Renal cortex interstitium (tissue), 11 donors: ENCODE data around the gene FFAR2. TPM values are rescaled to one million over a fixed set of nuclear protein-coding genes. Genes with fewer than 3 reads are reported as not detected.
"Not testable (repeated sequence)": the region's sequence is repeated elsewhere in the genome, so short reads cannot be mapped to it uniquely, and the experiment has no call there.

ENCODE experiments used
- DNase-seq, 11 donors: peaks; one replicate each; pipeline ENCODE4 v3.0.0-alpha.2; 2013; ENCODE audit warnings: low read depth in 9 of 11, low spot score in 4 of 11; ENCODE audit errors: extremely low read depth in 1 of 11
- polyA plus RNA-seq, 3 donors: library from polyadenylated mRNA; unstranded; fragments of 120-200 nt; gene quantifications; one replicate each; pipeline ENCODE4 v1.2.1, GENCODE V29; 2013; ENCODE audit not compliant: insufficient read length in 3 of 3

The FFAR2 gene
- polyA plus RNA-seq, 3 donors: 0.32 to 0.84 (median 0.55) TPM

DNA sequence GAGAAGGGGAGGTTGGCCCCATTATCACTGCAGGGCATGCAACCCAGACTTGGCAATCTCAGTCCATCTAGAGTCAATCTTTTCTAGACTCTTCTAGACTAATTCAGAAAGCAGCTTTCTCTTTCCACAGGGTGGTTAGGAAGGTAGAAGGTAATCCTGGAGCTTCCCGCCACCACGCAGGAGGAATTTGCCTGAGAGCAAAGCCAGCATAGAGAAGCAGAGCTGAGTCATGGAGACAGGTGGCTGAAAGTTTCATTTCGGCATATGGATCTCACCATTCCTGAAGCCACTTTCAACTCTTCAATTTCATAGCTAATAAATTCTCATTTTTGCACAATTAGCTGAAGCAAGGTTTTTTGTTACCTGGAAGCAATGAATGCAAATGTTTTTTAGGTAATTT, 29.0 kb upstream of the FFAR2 start:
- DNase-seq: no peak

DNA sequence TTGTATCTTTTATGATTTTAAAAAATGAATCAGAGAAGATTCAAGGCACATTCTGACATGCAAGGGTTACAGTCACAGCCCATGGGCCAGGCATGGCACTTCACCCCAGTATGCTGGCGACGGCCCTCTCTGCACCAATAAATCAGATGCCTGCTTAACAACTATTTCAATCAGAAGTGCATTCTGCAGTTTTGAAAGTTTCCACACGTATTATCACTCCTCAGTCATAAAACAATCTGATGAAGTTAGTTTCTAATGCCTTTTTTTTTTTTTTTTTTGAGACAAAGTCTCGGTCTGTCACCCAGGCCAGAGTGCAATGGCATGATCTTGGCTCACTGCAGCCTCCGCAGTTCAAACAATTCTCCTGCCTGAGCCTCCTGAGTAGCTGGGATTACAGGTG, 28.3 kb upstream of the FFAR2 start:
- no peak for DNase-seq

DNA sequence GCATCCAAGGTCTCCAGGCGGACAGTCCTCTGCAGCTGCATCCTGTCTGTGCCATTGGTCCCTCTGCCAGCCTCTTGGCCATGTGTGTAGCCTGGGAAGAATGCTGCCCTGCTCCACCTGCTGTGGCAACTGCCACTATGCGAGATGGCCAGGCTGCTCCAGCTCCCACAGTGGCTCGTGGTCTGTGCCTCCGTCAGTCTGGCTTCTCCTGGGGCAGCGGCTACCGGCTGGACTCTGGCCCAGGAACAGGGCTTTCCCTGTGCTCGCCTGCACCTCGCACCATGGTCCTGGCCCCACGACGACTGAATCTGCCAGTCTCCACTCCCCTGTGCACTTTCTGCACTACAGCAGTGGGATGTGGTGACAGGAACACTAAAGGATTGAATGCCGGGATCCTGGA, 26.7 kb upstream of the FFAR2 start:
- no peak for DNase-seq

DNA sequence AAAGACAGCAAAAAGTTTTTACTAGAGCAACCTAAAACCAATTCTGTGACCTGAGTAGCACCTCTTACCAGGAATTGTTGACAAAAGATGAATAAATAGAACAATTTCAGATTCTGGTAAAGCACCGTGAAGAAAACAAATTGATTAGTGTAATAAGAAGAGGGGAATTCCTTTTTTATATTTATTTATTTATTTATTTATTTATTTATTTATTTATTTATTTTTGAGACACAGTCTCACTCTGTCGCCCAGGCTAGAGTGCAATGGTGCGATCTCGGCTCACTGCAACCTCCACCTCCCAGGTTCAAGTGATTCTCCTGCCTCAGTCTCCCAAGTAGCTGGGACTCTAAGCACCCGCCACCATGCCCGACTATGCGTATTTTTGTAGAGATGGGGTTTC, 24.7 kb upstream of the FFAR2 start:
- not testable (repeated sequence) for DNase-seq

DNA sequence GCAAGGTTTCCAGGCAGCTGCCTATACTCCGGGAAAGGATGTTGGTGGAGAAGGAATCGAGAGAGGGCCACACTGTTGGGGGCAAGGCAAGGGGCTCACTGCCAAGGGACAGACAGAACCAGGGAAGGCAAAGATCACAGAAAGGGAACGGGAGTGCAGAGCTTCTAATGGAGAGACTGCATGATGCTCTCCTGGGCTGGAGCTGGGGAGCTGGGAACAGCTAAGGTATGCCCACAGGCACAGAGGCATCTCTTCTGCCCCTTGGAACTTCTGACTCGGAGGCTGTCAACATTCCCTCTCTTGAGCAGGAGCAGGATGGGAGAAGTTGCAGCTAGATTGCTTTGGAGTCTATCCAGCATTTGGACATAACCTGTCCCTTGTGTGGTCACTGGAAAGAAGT, 22.4 kb upstream of the FFAR2 start:
- no peak for DNase-seq

DNA sequence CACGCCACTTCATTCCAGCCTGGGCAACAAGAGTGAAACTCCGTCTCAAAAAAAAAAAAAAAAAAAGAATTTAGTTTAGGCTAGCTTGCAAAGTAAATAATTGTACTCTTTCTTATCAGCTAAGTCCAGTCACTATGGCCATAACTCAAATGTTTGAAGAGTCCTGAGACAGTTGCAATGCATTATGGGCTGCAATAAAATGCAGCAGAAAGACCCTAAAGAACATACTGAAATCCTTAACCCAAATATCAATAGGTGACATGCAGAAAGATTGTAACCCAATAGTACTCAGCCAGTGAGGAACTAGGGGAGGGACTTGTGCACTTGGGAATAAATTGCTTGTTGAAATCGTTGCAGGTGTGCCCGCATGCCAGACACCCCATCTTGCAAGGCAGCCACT, 20.9 kb upstream of the FFAR2 start:
- no peak for DNase-seq

DNA sequence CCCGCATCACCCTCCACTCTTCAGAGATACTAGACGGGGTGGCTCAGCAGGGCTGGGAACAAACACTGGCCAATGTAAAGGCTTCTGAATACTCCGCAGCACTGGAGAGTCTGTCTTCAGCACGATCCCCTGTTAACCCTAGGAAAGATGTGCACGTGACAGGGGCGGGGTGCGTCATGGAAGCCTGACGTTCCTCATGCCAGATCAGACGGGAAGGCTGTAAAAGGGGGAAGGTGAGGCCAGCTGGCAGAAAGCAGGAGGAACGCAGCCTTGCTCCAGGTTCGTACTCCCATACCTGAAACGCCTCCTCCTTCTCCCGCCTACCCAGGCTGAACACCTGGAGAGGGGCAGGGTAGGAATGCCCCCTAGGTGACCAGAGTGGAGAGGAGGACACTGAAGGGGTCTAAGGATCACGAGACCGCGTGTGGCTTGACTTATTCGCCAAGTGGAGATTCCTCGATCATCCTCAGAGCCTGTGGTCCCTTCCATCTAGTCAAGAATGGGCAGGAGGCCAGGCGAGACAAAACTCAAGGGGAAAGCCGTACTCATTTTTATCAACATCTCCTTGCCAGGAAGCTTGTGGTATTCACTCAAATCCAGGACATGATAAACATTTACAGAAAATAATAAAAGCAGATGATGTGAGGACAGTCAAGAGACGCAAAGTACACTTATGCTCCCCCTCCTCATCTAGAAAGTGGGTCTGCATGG, 18.2 kb upstream of the FFAR2 start:
- no peak for DNase-seq

DNA sequence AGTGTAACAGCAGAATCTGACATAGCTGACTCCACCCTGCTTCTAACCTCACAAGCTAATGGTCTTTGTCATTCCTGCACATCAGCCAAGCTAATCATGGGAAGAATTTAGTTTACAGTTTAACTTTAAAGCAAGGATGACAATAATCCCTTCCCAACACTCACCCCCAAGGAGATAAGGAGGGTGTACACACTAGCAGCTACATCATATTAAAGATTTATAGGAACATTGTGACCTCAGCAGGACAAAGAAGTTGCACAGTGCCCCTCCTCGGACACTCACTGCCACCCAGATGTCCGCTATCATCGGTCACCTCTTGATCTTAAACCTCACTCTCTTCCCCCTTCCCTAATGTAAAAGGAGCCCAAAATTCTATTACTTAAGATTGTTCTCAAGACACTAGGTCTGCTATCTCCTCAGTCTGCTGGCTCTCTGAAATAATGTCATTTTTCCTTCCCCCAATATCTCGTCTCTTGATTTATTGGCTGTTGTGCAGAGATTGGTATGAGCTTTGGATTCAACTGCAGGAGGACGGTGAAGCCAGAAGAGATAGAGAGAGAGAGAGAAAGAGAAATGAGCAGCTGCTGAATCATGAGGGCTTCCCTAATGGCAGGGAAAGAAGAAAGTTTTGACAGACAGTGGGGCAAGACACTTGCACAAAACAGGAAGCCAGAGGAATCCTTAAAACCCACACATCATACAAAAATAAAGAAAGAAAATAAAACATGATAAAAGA, 17.5 kb upstream of the FFAR2 start:
- no peak for DNase-seq

DNA sequence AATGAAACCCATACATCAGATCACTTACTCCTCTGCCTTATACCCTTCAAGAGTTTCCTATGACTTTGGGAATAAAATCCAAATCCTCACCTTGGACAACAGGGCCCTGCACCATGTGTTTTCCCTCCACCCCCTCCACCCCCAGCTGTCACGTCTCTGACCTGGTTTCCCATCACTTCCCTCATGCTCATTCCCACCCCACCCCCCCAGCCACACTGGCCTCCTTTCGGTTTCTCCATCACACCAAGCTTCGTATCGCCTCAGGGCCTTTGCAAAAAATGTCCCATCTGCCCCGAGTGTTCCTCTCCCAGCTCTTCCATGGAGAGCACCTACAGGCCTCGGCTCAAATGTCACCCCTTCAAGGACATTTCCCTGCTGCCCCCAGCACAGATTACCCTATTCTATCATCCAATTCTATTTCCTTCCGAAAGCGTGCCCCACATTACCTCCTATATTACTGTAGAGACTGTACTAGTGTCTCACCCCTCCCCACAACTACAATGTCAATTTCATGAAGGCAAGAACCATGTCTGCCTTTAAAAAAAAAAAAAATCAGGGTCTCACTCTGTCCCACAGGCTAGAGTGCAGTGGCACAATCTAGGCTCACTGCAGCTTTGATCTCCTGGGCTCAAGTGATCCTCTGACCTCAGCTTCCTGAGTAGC, 16.8 kb upstream of the FFAR2 start:
- no peak for DNase-seq

DNA sequence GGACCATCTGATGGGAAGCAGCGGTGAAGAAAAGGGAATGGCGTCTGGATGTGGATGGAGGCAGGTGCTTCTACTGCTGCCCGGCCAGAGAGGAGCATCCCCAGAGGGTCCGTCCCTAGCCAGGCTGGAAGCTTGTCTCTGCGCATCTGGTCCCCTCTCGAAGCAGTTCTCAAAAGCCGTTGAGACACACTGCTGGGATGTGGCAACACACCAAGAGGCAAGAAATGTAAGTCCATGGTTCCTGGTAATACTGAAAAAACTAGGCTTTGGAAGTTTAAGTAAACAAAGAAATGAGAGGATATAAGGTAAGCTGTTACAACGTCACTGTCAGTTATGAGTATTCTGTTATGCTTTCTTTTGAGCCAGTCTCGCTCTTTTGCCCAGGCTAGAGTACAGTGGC, 15.1 kb upstream of the FFAR2 start:
- DNase-seq: no peak

DNA sequence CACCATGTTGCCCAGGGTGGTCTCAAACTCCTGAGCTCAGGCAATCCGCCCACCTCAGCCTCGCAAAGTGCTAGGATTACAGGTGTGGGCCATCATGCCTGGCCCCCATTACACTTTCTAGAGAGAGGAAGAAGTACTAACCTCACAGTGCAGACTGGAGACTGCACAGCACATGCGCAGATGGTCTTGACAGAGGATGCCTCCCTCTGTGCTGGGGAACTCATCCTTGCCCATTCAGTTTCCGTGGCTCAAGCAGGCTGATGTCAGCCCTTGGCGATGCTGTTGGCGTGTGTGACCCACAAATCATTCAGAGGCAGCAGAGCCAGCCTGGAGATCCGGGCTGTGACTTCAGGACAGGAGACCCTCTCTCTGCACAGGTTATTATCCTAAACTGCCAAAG, 14.6 kb upstream of the FFAR2 start:
- DNase-seq: no peak

DNA sequence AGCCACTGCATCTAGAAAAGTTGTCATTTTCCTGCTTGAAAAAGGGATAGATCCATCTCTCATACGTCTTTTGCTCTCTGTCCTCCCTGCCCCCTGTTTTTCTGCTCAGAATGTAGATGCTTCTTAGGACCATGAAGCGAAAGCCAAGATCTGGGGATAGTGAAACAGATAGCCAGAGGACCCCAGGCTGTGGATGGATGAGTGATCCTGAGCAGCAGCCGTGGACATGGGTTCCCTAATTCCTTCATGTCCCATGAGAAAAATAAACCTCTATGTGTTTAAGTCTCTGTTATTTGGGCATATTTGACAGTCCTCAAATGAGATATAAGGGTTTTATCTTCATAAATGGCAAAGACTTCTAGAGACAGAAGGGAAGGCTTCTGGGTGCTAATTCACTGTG, 12.2 kb upstream of the FFAR2 start:
- DNase-seq: no peak

DNA sequence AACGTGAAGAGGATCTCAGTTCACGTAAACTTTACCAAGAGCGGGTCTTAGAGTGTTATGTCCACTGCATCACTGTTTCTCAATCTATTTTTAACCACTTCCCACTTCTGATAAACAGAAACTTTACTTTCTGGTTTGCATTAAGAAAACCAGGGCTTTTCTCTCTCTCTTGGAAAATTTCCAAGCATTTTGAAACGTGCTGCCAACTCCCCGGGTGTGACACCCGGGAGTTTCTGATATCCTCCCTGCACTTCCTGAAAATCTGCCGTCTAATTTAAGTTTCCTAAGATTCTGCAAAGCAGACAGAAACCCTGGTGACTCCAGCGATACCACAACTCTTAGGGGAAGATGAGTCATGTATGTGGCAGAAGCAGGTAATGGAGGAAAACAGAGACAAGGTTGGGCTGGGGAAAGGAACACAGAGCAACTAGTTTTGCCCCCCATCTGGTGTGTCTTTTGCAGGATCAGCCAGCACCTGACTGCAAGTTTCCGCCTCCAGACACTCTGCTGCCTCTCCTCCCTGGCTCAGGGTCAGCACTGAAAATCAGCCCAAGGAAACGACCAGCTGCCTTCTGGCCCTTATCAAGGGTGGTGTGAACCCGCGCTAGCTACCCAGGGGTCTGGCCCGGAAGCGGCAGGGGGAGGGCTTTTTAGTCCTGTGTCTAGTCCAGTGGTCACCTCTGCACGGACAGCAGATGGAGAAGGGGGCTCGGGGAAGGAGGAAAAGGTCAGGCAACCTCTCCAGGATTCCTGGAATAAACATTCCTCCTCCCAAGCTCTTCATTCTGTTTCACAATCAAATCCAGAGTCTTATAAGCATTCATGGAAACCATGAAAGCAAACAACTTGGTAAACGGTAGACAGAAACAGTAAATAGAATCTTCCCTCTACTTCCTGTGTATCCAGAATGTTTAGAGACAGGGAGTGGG, 11.3 kb upstream of the FFAR2 start:
- peak in 1 of 11 donors; percentile 12 for DNase-seq

DNA sequence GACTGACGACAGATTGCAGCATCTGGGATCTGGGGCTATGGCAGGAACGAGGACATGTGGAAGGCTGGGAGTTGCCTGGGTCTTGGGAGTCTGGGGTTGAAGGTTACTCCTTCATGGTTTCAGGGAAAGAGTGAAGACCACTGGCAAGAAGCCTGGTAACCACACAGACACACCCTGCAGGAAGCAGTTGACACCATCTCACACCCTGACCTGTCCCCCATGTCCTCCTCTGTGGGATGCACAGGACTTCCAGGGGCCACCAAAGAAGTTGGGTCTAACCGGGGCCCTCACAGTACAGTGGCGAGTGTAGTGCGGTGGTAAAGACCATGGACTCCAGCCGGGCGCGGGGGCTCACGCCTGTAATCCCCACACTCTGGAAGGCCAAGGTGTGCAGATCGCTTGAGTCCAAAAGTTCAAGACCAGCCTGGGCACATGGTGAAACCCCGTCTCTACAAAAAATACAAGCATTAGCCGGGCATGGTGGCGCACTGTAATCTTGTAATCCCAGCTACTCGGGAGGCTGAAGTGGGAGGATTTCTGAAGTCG, 10.6 kb upstream of the FFAR2 start:
- DNase-seq: no peak

DNA sequence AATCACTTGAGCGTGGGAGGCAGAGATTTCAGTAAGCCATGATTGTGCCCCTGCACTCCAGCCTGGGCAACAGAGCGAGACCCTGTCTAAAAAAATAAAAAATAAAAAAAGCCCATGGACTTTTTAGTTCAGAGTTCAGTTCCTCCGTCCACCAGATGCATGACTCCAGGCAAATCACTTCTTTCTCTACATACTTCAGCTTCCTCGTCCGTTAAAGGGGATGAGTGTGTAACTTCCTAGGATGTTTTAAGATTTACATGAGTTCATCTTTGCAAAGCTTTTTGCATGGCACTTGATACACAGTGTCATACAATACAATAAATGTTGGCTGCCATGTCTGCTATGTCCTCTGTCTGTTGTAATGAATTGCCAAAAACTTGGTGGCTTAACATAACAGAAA, 10.0 kb upstream of the FFAR2 start:
- no peak for DNase-seq

DNA sequence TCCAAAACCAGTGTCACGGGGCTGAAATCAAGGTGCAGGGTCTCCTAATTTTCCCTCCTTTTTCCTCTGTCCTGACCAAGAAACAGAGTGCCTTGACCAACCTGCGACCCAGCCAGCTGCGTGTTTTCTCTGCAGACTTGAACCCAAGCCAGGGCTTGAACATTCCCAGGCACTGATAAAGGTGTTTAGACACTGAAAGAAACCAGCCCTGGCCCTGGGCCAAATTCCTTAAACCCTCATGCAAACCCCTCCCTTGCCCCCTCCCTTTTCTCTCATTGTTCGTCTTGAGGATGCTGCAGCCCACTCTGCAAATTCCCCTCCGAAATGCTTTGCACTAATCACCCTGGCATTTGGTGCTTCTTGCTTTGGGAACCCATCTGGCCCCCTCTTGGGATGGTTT, 9.5 kb upstream of the FFAR2 start:
- no peak for DNase-seq

DNA sequence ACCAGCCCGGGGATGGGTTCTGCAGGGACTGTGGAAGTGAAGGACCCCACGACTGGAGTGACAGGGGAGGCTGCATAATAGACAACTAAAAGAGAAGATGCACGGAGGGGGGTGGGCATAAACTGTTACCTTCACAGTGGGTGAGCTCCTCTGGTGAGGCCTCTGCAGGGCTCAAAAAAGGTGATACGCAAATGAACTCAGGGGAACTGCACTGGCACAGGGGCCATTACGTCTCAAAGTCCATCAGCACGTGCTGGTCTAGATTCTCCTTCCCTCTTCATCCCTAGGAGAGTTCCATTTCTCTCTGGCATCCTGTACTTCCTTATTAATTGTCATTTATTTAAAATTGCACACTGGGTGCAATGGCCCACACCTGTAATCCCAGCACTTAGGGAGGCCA, 8.1 kb upstream of the FFAR2 start:
- no peak for DNase-seq

DNA sequence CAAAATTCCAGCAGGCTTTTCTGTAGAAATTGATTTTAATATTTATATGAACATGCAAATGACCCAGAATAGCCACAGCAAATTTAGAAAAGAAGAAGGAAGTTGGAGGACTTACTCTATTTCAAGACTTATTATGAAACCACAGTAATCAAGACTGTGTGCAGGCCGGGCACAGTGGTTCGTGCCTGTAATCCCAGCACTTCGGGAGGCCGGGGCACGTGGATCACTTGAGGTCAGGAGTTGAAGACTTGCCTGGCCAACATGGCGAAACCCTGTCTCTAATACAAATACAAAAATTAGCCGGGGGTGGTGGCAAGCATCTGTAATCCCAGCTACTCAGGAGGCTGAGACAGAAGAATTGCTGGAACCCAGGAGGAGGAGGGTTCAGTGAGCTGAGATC, 6.0 kb upstream of the FFAR2 start:
- no peak for DNase-seq

DNA sequence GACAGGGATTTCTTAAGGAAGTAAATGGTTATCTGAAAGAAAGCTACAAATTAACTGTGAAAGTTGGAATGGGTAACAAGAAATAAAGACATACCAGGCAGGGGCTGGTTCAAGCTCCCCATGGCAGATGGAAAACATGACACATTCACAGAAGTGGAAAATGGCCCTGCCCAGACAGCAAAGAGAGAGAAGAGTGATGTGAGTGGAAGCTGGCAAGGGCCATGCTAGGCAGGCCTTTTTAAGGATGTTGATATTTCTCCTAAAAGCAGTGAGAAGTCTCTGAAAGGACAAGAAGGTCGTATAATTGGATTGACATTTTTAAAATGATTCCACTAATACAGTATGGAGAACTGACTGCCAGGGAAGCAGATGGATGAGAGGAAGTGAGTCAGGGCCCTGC, 3.3 kb upstream of the FFAR2 start:
- no peak for DNase-seq
